NOMO-1 treated with dmso at 0.1 percent for 144 hours (cell line): ENCODE measurements around the gene SYNDIG1.

Source experiments
- DNase-seq: peaks from one replicate; lab custom pipeline; 2025; ENCODE audit not compliant: unreplicated experiment; lab: John Stamatoyannopoulos, UW

Gene SYNDIG1

GRCh38 chr20:24583169-24583792, 113.9 kb downstream of the SYNDIG1 start:
- DNase-seq, result no peak

DNA sequence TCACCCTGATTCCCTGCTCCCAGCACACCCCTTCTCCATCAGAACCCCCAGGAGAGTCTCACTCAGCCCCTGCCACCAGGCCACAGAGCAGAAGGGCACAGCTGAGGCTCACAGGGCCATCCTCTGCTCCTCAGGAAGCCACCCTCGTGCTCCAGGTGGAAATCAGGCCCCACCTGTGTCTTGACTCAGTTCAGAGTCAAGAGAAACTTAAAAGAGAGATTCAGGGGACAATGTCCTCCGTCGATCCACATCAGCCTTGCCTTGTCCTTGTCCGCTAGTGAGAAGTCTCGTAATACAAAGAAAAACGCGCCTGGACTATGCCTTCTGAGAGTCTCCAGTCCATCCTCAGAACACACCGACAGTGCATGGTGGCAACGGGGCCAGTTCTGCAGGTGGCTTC, 114.6 kb downstream of the SYNDIG1 start:
- no peak for DNase-seq

GRCh38 chr20:24584538-24585356, 115.3 kb downstream of the SYNDIG1 start:
- DNase-seq, result no peak

DNA sequence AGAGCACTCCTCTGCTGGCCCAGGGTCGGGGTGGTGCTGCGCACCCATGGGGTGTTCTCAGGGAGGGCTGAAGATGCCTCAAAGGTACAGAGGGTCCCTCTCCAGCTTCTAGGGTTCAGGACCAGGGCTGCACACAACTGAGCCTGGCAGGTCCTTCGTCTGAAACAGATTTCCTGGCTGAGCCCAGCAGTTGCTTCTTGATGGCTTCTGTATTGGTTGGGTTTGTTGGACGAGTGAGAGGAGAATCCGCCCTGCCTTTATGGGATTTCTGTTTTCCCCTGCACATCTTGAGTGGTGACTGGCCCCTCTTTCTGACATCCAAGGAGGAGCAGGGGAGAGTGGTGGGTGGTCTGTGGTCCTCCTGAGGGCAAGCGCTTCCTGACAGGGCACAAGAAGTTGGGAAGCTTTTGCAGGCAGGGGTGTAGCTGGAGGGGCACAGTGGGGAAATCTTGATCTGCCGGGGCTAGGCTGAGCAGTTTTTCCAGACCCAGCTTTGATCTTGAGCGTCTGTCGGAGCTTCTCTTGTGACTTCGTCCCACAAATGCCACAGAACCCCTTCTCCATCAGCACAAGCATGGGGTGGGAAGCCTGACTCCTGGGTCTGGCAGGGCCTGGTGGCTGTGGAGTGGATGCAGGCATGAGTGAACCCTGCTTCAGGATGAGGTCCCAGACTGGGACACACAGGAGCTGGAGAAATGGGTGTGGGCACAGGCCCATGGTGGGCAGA, 116.5 kb downstream of the SYNDIG1 start:
- DNase-seq, result no peak

DNA sequence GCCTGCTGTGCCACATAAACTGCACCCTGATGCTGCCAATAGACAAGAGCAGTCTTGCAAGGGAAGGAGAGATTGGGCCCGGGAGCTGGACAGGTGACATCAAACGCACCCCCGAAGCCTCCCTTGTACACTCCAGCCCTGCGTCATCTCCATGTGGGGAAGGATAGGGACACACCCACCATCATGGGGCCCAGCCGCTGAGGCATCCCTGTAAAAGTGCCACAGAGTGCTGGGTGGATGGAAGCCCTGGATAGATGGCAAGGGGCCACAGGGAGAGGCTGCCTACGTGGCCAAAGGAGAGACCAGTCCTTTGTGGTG, 117.1 kb downstream of the SYNDIG1 start:
- DNase-seq, result no peak

DNA sequence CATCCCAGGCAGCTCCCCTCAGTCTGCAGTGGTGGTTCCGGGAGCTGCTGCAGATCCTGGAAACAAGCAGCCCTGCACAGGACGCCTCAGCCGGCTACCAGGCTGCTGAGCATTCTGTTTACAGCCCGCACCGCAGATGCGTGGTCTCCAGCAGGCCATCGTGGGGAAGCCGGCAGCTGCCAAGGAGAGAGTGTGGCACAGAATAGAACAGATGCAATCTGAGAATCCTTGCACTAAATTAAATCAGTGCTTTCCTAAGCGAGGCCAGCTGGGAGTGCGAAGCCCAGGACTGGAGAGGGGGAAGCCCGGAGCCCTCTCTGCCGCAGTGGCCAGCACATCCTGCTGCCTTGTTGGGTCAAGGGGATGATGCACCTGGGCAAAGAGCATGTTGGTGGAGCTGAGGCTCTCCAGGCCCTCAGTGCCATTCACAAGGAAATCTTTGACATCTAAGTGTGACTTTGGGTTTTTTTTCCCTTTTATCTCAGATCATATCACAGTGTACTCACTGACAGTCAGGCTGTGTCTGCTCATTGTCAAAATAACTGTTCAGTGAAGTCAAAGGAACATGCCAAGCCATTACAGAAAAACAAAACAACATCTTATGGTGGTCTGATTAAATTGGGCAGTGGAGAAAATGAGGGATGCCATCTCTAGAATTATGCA, 118.1 kb downstream of the SYNDIG1 start:
- DNase-seq, result no peak

DNA sequence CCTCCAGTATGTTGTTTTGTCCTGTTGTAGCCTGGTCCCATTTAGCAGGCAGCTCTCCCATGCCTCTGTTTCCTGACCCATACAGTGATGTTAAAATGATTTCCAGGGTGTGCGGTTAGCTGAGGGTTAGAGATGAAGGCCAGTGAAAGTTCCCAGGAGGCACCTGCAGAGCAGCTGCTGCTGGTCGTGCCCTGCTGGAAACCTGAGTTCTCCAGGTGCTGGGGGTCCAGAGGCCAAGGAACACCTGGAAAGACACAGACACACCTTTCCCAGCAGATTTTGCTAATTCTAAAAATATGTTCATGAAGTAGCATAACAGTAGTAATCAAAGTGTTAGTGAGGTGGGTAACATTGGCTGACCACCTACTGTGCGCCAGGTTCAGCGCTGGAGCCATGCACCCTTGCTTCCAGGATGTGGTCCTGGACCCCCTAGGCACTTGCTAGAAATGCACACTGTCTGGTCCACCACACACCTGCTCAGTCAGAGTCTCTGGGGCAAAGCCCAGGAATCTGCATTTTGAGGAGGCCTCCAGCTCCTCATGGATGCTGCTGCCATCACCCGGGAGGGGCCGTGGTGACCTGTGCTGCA, 118.7 kb downstream of the SYNDIG1 start:
- DNase-seq, result no peak

GRCh38 chr20:24588725-24589340, 119.4 kb downstream of the SYNDIG1 start:
- DNase-seq, result no peak

DNA sequence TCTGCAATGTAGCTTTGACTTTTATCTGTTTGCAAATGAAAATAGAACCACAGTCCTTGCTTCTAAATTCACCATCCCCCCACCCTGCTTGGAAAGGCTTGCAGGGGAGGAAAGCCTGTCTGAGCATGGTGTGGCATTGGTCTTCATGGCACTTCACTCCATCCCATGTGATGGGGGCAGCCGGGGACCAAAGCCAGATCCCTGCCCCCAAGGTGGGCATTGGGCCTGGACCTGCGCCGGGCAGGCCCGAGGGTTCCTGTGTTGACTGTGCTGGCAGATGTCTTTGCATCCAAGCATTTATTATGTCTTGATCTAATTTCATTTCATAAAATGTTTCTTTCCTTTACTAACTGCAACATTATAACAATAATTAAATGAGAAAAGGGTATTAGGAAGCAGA, 120.0 kb downstream of the SYNDIG1 start:
- no peak for DNase-seq

- DNase-seq, result no peak
Observed at GRCh38 chr20:24589815-24590177, 120.4 kb downstream of the SYNDIG1 start.

- no peak for DNase-seq
Observed at GRCh38 chr20:24590178-24590982, 121.0 kb downstream of the SYNDIG1 start.

DNA sequence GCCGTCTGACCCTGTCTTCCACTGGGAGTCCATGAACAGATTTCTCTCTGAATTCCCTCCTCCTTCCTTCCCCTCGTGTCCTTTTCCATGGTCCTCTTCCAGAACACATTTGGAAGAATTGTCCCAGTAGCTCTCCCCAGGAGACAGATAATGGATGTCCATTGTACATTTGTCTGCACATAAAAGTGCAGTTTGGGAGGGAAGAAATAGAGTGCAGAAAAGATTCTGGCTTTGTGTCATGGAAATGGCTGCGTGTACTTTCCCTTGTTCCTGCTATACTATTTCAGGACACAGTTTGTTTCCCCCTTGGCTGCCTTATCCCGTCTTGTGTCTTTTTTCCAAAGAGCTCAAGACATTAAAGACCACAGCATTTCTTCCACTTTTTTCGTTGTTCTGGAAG, 127.6 kb downstream of the SYNDIG1 start:
- no peak for DNase-seq

DNA sequence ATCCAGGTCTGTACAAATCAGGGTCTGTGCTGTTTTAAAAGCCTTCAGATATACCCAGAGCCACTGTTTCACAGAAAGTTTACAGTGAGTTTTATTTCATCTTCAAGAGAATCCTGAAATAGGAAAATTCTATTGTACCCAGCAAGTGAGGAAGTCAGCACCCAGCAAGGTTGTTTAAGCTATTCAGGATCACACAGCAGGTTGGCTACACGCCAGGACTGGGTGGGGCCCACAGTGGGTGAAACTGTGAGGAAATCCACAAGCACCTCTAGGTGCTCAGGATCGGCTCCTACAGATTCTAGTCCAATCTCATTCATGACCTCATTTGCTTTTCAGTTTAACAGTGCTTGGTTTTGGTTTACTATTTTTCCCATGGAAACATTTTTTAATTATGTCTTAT, 128.9 kb downstream of the SYNDIG1 start:
- no peak for DNase-seq

DNA sequence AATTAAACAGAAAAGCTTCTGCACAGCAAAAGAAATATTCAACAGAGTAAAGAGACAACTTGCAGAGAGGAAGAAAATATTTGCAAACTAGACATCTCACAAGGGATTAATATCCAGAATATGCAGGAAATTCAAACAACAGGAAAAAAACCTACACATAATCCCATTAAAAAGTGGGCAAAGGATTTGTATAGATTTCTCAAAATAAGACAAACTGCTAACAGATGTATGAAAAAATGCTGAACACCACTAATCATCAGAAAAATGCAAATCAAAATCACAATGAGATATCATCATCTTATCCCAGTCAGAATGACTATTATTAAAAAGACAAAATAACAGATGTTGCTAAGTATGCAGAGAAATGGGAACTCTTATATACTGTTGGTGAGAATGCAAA, 129.6 kb downstream of the SYNDIG1 start:
- DNase-seq, result no peak

DNA sequence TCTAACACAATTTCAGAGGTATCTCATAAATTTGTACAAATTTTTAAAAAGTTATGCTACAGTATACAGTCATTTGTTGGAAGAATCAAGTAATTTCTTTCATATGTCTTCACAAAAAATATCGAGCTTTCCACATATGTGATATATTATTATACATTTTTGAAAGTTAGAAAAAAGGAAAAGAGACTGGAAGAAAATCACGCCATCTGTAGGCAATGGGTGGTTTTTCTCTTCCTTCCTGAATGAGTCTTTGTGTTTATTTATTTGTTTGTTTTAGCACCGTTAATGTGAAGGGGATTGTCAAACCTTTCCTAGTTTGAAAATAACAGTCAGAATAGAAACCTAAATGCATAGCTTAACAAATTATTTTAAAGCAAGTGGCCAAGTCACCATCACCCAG, 130.6 kb downstream of the SYNDIG1 start:
- no peak for DNase-seq

GRCh38 chr20:24603454-24603853, 134.0 kb downstream of the SYNDIG1 start:
- DNase-seq, result no peak

- no peak for DNase-seq
Observed at GRCh38 chr20:24604966-24605665, 135.7 kb downstream of the SYNDIG1 start.

DNA sequence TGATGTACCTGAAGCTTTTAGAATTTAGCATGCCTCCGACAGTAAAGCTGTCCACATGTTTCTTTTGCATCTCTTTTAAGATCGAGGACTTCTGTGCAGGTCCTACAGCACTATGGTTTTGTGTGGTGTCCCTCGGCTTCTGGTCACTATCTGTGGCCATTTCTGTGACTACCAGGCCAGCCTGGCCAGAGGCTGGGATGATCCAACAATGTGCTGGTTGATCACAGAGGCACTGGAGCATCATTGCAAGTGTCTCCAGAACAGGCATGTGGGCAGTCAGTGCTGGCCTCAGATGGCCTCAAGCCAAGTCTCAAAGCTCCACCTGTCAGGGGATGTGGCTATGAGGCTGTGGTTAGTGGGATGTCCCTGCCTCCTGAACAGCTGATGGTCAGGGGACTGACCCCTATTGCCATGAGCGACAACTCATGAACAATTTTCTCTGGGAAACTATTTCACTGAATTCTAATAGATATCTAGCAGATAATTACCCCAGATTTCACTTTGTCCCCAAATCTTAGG, 136.6 kb downstream of the SYNDIG1 start:
- DNase-seq, result no peak

DNA sequence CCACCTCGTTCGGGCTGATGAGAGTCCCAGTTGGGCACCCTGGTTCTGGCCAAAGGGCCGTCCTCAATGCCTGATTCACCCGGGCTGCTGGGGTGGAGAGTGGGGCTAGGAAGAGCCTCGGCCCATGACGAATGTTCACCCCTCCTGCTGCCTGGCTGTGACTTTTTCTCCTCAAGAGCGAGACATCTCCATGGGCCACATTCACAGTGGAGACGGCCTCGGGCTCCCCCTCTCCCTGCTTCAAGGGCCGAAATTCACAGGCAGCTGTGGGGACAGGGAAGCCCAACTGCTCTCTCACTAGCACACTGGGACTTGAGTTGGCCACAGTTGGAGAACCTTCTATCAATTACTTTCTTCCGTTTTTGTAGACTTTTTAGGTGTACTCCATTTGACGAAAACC, 138.0 kb downstream of the SYNDIG1 start:
- no peak for DNase-seq
